Measurements from ENCODE around the gene PAGE4. TPM values are rescaled to one million over a fixed set of nuclear protein-coding genes. Genes with fewer than 3 reads are reported as not detected.

Gene PAGE4
- total and polyA plus RNA-seq, 2 of the 13 experiments (the other 11 are each of a cell fraction or from before 2014, with no cell fraction given), result 1.1 TPM; not detected in 1

DNA sequence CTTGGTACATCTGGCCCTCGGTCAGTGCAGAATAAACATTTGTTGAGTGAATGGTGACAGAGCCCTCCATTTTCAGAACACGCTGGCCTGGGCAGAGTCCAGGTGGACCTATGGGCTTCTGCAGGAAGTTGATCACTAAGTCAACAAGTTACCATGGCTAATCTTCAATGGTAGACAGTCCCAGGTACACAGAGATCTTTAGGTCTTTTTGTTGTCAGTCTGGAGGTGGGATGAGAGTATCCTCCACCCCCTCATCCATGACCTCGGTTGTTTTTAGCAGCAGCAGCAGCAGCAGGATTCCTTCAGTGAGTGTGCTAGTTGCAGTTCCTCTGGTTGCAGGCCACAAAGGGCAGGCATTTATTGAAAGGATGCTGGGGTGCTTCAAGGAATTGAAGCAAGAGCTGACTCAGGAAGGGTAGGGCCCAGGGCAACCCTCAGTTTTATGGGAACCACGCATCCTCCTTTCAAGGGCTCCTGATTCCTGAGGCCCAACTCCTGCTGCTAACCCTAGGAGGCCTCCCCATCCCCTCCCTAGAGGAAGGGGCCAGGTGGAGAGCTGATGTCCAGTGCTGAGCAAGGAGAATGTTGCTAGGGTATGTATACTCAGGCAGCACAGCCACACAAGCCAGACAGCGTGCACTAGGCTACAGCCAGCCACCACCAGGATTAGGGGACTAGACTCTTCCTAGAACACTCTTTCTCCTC is 48.4 kb downstream of the PAGE4 start (continued):
- TF ChIP-seq SALL1 (CRISPR knock-in tag; IDR thresholded peaks at IDR 0.05), result peak; percentile 85
- peak; percentile 29; the same call in 1 of the 2 replicates for TF ChIP-seq SIX1 (CRISPR knock-in tag; IDR thresholded peaks at IDR 0.05; ENCODE audit: borderline replicate concordance)
- TF ChIP-seq, protein P1, sequence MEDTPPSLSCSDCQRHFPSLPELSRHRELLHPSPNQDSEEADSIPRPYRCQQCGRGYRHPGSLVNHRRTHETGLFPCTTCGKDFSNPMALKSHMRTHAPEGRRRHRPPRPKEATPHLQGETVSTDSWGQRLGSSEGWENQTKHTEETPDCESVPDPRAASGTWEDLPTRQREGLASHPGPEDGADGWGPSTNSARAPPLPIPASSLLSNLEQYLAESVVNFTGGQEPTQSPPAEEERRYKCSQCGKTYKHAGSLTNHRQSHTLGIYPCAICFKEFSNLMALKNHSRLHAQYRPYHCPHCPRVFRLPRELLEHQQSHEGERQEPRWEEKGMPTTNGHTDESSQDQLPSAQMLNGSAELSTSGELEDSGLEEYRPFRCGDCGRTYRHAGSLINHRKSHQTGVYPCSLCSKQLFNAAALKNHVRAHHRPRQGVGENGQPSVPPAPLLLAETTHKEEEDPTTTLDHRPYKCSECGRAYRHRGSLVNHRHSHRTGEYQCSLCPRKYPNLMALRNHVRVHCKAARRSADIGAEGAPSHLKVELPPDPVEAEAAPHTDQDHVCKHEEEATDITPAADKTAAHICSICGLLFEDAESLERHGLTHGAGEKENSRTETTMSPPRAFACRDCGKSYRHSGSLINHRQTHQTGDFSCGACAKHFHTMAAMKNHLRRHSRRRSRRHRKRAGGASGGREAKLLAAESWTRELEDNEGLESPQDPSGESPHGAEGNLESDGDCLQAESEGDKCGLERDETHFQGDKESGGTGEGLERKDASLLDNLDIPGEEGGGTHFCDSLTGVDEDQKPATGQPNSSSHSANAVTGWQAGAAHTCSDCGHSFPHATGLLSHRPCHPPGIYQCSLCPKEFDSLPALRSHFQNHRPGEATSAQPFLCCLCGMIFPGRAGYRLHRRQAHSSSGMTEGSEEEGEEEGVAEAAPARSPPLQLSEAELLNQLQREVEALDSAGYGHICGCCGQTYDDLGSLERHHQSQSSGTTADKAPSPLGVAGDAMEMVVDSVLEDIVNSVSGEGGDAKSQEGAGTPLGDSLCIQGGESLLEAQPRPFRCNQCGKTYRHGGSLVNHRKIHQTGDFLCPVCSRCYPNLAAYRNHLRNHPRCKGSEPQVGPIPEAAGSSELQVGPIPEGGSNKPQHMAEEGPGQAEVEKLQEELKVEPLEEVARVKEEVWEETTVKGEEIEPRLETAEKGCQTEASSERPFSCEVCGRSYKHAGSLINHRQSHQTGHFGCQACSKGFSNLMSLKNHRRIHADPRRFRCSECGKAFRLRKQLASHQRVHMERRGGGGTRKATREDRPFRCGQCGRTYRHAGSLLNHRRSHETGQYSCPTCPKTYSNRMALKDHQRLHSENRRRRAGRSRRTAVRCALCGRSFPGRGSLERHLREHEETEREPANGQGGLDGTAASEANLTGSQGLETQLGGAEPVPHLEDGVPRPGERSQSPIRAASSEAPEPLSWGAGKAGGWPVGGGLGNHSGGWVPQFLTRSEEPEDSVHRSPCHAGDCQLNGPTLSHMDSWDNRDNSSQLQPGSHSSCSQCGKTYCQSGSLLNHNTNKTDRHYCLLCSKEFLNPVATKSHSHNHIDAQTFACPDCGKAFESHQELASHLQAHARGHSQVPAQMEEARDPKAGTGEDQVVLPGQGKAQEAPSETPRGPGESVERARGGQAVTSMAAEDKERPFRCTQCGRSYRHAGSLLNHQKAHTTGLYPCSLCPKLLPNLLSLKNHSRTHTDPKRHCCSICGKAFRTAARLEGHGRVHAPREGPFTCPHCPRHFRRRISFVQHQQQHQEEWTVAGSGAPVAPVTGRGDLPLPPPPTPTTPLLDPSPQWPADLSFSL (CRISPR knock-in tag; IDR thresholded peaks at IDR 0.05), result no peak
- TF ChIP-seq, protein P2, sequence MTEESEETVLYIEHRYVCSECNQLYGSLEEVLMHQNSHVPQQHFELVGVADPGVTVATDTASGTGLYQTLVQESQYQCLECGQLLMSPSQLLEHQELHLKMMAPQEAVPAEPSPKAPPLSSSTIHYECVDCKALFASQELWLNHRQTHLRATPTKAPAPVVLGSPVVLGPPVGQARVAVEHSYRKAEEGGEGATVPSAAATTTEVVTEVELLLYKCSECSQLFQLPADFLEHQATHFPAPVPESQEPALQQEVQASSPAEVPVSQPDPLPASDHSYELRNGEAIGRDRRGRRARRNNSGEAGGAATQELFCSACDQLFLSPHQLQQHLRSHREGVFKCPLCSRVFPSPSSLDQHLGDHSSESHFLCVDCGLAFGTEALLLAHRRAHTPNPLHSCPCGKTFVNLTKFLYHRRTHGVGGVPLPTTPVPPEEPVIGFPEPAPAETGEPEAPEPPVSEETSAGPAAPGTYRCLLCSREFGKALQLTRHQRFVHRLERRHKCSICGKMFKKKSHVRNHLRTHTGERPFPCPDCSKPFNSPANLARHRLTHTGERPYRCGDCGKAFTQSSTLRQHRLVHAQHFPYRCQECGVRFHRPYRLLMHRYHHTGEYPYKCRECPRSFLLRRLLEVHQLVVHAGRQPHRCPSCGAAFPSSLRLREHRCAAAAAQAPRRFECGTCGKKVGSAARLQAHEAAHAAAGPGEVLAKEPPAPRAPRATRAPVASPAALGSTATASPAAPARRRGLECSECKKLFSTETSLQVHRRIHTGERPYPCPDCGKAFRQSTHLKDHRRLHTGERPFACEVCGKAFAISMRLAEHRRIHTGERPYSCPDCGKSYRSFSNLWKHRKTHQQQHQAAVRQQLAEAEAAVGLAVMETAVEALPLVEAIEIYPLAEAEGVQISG (CRISPR knock-in tag; IDR thresholded peaks at IDR 0.05), result peak; percentile 63
- TF ChIP-seq CEBPB (IDR thresholded peaks at IDR 0.05; ENCODE audit: borderline replicate concordance, low read depth, low read length), result peak; percentile 16; the same call in 1 of the 2 replicates
- TF ChIP-seq ZNF709 (CRISPR knock-in tag; IDR thresholded peaks at IDR 0.05), result peak; percentile 44; the same call in 1 of the 2 replicates
- no peak for TF ChIP-seq GABPA (IDR thresholded peaks at IDR 0.05; ENCODE audit: low read depth, low read length)
- peak; percentile 70 for TF ChIP-seq GABPA (CRISPR knock-in tag; IDR thresholded peaks at IDR 0.05; ENCODE audit: low read depth)
- TF ChIP-seq ZNF558 (CRISPR knock-in tag; IDR thresholded peaks at IDR 0.05; ENCODE audit: borderline replicate concordance), result peak; percentile 28; the same call in 1 of the 2 replicates
- TF ChIP-seq, protein P3, sequence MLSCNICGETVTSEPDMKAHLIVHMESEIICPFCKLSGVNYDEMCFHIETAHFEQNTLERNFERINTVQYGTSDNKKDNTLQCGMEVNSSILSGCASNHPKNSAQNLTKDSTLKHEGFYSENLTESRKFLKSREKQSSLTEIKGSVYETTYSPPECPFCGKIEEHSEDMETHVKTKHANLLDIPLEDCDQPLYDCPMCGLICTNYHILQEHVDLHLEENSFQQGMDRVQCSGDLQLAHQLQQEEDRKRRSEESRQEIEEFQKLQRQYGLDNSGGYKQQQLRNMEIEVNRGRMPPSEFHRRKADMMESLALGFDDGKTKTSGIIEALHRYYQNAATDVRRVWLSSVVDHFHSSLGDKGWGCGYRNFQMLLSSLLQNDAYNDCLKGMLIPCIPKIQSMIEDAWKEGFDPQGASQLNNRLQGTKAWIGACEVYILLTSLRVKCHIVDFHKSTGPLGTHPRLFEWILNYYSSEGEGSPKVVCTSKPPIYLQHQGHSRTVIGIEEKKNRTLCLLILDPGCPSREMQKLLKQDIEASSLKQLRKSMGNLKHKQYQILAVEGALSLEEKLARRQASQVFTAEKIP (CRISPR knock-in tag; IDR thresholded peaks at IDR 0.05; ENCODE audit: borderline replicate concordance), result no peak
- peak; percentile 87; the same call in 1 of the 2 replicates for TF ChIP-seq ZBTB20 (CRISPR knock-in tag; IDR thresholded peaks at IDR 0.05; ENCODE audit: borderline replicate concordance, low read depth)
- no peak for TF ChIP-seq ZNF75D (CRISPR knock-in tag; IDR thresholded peaks at IDR 0.05; ENCODE audit: borderline replicate concordance)
- TF ChIP-seq ZSCAN29 (CRISPR knock-in tag; conservative IDR thresholded peaks at IDR 0.05), result 0 out of 2 replicates have a peak, but pooled peaks have one; percentile 30
- peak; percentile 64; the same call in 1 of the 2 replicates for TF ChIP-seq ZNF160 (CRISPR knock-in tag; IDR thresholded peaks at IDR 0.05)
- TF ChIP-seq, protein P4, sequence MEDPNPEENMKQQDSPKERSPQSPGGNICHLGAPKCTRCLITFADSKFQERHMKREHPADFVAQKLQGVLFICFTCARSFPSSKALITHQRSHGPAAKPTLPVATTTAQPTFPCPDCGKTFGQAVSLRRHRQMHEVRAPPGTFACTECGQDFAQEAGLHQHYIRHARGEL (CRISPR knock-in tag; IDR thresholded peaks at IDR 0.05), result no peak
